Uterus (tissue), 2 donors: ENCODE measurements around the gene TGFBR1.

Experiments used
- CTCF ChIP-seq, 4 experiments: fragments of 200-600 bp in 2 of 4; fragments of 450-650 bp in 2 of 4; sonication (generic) in 2 of 4; IDR thresholded peaks; one replicate each; pipeline ENCODE4 v1.5.1; 2016 to 2019; ENCODE audit warnings: antibody characterized with exemption in 4 of 4, mild to moderate bottlenecking in 2 of 4, moderate library complexity in 1 of 4
- POLR2A ChIP-seq, 2 donors: fragments of 450-650 bp; IDR thresholded peaks; one replicate each; pipeline ENCODE4 v1.6.1; 2016; ENCODE audit warnings: antibody characterized with exemption in 2 of 2, mild to moderate bottlenecking in 1 of 2, moderate library complexity in 1 of 2

GRCh38 chr9:99071313-99072039, 33.4 kb upstream of the TGFBR1 start:
- TF ChIP-seq CTCF (IDR thresholded peaks at IDR 0.05) (no peak), POLR2A (IDR thresholded peaks at IDR 0.05) (no peak)
